ENCODE data around the gene SH3D21.

GRCh38 chr1:36297062-36297461 is 9.1 kb upstream of the SH3D21 start:
- TF ChIP-seq CTCF (conservative IDR thresholded peaks at IDR 0.05; ENCODE audit: low read length) (no peak), EZH2phosphoT487 (IDR thresholded peaks at IDR 0.05; ENCODE audit: borderline replicate concordance) (no peak)
